Heart left ventricle (tissue), 13 donors: ENCODE measurements around the gene TRIM71.

Source experiments
- CTCF ChIP-seq, 12 donors: fragments of 200-600 bp; sonication (generic) in 4 of 12; IDR thresholded peaks; one replicate each; pipeline versions ENCODE4 v1.5.0 to v1.8.0; 2018 to 2022; ENCODE audit warnings: antibody characterized with exemption in 12 of 12, mild to moderate bottlenecking in 5 of 12
- POLR2A ChIP-seq, 2 donors: fragments of 450-650 bp; IDR thresholded peaks; one replicate each; pipeline ENCODE4 v1.6.1; 2017; ENCODE audit warnings: antibody characterized with exemption in 2 of 2, mild to moderate bottlenecking in 2 of 2, moderate library complexity in 2 of 2
- donor health status: ischemic (EF 13 %, LVEDD 7.1; RV severe dilation, severe dysfunction).
- donor health status: DM: no; HTN: yes; CAD: no.
- donor health status: DM: no; HTN: no; CAD: no.
- donor health status: ischemic (EF 25% LVEDD 6.9; RV normal size, moderate dysfunction).
- donor health status: ischemic (EF 25% LVEDD 5.7; RV mildly dilated, moderate dysfunction).
- donor health status: ischemic (EF 35%, LVEDD 5.7; RV mildly dilated, moderate dysfunction).
- donor health status: nonischemic (EF 11% LVEDD 7.7; RV severe dilation, severe dysfunction).
- donor health status: DM: yes; HTN: yes; CAD: no.
- donor health status: PGD.
- donor health status: ischemic (EF 29% LVEDD 5.4; RV normal size, mild dysfunction).
- donor health status: nonischemic (EF 23%, LVEDD 6.1; RV moderate dilation, normal function).

- no peak for TF ChIP-seq CTCF (IDR thresholded peaks at IDR 0.05)
- no peak for TF ChIP-seq POLR2A (IDR thresholded peaks at IDR 0.05)
These were observed 4.0 kb downstream of the TRIM71 start for GRCh38 chr3:32821686-32822296.
